ENCODE results near the gene LCNL1. TPM values are rescaled to one million over a fixed set of nuclear protein-coding genes. Genes with fewer than 3 reads are reported as not detected.

Gene LCNL1
- total and polyA plus RNA-seq, 2 of the 13 experiments (the other 11 are each of a cell fraction or from before 2014, with no cell fraction given) = not detected

DNA sequence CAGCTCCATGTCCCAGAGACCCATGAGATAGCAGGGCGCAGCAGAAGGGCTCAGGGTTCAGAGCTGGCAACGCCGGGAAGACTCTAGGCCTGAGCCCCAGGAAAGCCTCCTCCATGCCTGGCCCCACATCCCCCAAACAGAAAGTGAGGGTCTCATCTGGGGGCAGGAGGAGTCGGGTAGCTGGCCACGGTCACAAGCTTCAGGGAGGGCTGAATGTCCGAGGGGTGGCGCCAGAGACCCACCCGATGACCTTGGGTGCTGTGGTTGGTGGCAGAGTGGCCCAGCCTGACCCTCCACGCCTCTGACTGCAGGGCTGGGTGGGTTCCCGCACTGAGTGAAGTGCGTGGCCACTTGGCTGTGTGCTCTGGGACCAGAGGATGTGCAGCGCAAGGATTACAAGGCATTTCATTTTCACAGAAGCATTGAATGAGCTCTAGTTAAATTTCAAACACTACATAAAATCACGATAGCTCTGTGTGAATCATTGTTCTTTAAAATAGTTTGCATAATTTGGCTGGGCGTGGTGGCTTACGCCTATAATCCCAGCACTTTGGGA is 34.8 kb upstream of the LCNL1 start (continued):
- TF ChIP-seq FOXP1 (IDR thresholded peaks at IDR 0.05) (no peak), FOXP1 (CRISPR knock-in tag; IDR thresholded peaks at IDR 0.05) (no peak), ZNF607 (CRISPR knock-in tag; IDR thresholded peaks at IDR 0.05; ENCODE audit: borderline replicate concordance) (peak; percentile 53; the same call in 1 of the 2 replicates), ZNF878 (CRISPR knock-in tag; IDR thresholded peaks at IDR 0.05) (no peak), PHF20 (CRISPR knock-in tag; IDR thresholded peaks at IDR 0.05) (no peak), THYN1 (CRISPR knock-in tag; IDR thresholded peaks at IDR 0.05; ENCODE audit: borderline replicate concordance, low read depth) (no peak), ZC3H13 (CRISPR knock-in tag; IDR thresholded peaks at IDR 0.05) (no peak), ZNF788 (CRISPR knock-in tag; IDR thresholded peaks at IDR 0.05; ENCODE audit: borderline replicate concordance) (no peak), ZNF792 (CRISPR knock-in tag; IDR thresholded peaks at IDR 0.05) (no peak), MIER3 (CRISPR knock-in tag; IDR thresholded peaks at IDR 0.05; ENCODE audit: borderline replicate concordance) (no peak; the same call in 1 of the 2 replicates), SALL2 (CRISPR knock-in tag; IDR thresholded peaks at IDR 0.05) (no peak), NR2F6 (IDR thresholded peaks at IDR 0.05) (peak; percentile 20; the same call in 1 of the 2 replicates), NR2F6 (CRISPR knock-in tag; IDR thresholded peaks at IDR 0.05) (peak; percentile 74), ZFAT (CRISPR knock-in tag; conservative IDR thresholded peaks at IDR 0.05) (no peak), ZFY (CRISPR knock-in tag; IDR thresholded peaks at IDR 0.05) (0 out of 2 replicates have a peak, but pooled peaks have one; percentile 33), REXO4 (CRISPR knock-in tag; IDR thresholded peaks at IDR 0.05; ENCODE audit: borderline replicate concordance) (no peak)
- TF ChIP-seq, protein P1, sequence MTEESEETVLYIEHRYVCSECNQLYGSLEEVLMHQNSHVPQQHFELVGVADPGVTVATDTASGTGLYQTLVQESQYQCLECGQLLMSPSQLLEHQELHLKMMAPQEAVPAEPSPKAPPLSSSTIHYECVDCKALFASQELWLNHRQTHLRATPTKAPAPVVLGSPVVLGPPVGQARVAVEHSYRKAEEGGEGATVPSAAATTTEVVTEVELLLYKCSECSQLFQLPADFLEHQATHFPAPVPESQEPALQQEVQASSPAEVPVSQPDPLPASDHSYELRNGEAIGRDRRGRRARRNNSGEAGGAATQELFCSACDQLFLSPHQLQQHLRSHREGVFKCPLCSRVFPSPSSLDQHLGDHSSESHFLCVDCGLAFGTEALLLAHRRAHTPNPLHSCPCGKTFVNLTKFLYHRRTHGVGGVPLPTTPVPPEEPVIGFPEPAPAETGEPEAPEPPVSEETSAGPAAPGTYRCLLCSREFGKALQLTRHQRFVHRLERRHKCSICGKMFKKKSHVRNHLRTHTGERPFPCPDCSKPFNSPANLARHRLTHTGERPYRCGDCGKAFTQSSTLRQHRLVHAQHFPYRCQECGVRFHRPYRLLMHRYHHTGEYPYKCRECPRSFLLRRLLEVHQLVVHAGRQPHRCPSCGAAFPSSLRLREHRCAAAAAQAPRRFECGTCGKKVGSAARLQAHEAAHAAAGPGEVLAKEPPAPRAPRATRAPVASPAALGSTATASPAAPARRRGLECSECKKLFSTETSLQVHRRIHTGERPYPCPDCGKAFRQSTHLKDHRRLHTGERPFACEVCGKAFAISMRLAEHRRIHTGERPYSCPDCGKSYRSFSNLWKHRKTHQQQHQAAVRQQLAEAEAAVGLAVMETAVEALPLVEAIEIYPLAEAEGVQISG (CRISPR knock-in tag; IDR thresholded peaks at IDR 0.05) = 0 out of 2 replicates have a peak, but pooled peaks have one; percentile 34
- TF ChIP-seq, protein P2, sequence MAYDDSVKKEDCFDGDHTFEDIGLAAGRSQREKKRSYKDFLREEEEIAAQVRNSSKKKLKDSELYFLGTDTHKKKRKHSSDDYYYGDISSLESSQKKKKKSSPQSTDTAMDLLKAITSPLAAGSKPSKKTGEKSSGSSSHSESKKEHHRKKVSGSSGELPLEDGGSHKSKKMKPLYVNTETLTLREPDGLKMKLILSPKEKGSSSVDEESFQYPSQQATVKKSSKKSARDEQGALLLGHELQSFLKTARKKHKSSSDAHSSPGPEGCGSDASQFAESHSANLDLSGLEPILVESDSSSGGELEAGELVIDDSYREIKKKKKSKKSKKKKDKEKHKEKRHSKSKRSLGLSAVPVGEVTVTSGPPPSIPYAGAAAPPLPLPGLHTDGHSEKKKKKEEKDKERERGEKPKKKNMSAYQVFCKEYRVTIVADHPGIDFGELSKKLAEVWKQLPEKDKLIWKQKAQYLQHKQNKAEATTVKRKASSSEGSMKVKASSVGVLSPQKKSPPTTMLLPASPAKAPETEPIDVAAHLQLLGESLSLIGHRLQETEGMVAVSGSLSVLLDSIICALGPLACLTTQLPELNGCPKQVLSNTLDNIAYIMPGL (CRISPR knock-in tag; IDR thresholded peaks at IDR 0.05; ENCODE audit: borderline replicate concordance in 1 of 2, low read depth in 1 of 2) = peak; percentile 42 to 83; a peak in 2 of 4 replicates
- TF ChIP-seq, protein P3, sequence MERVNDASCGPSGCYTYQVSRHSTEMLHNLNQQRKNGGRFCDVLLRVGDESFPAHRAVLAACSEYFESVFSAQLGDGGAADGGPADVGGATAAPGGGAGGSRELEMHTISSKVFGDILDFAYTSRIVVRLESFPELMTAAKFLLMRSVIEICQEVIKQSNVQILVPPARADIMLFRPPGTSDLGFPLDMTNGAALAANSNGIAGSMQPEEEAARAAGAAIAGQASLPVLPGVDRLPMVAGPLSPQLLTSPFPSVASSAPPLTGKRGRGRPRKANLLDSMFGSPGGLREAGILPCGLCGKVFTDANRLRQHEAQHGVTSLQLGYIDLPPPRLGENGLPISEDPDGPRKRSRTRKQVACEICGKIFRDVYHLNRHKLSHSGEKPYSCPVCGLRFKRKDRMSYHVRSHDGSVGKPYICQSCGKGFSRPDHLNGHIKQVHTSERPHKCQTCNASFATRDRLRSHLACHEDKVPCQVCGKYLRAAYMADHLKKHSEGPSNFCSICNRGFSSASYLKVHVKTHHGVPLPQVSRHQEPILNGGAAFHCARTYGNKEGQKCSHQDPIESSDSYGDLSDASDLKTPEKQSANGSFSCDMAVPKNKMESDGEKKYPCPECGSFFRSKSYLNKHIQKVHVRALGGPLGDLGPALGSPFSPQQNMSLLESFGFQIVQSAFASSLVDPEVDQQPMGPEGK (CRISPR knock-in tag; IDR thresholded peaks at IDR 0.05) = peak; percentile 34; the same call in 1 of the 2 replicates
- TF ChIP-seq, protein P4, sequence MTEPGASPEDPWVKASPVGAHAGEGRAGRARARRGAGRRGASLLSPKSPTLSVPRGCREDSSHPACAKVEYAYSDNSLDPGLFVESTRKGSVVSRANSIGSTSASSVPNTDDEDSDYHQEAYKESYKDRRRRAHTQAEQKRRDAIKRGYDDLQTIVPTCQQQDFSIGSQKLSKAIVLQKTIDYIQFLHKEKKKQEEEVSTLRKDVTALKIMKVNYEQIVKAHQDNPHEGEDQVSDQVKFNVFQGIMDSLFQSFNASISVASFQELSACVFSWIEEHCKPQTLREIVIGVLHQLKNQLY (CRISPR knock-in tag; IDR thresholded peaks at IDR 0.05) = no peak
- TF ChIP-seq, protein P5, sequence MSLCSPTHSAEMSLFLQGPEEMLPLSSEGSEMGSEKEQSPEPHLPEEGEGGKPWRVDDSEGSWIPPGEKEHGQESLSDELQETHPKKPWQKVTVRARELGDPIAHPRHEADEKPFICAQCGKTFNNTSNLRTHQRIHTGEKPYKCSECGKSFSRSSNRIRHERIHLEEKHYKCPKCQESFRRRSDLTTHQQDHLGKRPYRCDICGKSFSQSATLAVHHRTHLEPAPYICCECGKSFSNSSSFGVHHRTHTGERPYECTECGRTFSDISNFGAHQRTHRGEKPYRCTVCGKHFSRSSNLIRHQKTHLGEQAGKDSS (CRISPR knock-in tag; IDR thresholded peaks at IDR 0.05; ENCODE audit: borderline replicate concordance, low read depth) = no peak; the same call in 1 of the 2 replicates
- TF ChIP-seq, protein P6, sequence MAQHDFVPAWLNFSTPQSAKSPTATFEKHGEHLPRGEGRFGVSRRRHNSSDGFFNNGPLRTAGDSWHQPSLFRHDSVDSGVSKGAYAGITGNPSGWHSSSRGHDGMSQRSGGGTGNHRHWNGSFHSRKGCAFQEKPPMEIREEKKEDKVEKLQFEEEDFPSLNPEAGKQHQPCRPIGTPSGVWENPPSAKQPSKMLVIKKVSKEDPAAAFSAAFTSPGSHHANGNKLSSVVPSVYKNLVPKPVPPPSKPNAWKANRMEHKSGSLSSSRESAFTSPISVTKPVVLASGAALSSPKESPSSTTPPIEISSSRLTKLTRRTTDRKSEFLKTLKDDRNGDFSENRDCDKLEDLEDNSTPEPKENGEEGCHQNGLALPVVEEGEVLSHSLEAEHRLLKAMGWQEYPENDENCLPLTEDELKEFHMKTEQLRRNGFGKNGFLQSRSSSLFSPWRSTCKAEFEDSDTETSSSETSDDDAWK (CRISPR knock-in tag; IDR thresholded peaks at IDR 0.05) = no peak
